GM10266 (cell line): ENCODE data around the gene TMEM18.

Experiments
- DNase-seq: peaks from one replicate; pipeline ENCODE4 v3.0.0; 2012; ENCODE audit errors: extremely low spot score
- TF ChIP-seq, protein P1 (sequence below): IDR thresholded peaks from 2 replicates; pipeline ENCODE4 v1.5.1; 2012; ENCODE audit warnings: mild to moderate bottlenecking, low read depth; ENCODE audit not compliant: control insufficient read depth, insufficient read depth; ENCODE audit errors: missing control alignments

TMEM18 gene

DNA sequence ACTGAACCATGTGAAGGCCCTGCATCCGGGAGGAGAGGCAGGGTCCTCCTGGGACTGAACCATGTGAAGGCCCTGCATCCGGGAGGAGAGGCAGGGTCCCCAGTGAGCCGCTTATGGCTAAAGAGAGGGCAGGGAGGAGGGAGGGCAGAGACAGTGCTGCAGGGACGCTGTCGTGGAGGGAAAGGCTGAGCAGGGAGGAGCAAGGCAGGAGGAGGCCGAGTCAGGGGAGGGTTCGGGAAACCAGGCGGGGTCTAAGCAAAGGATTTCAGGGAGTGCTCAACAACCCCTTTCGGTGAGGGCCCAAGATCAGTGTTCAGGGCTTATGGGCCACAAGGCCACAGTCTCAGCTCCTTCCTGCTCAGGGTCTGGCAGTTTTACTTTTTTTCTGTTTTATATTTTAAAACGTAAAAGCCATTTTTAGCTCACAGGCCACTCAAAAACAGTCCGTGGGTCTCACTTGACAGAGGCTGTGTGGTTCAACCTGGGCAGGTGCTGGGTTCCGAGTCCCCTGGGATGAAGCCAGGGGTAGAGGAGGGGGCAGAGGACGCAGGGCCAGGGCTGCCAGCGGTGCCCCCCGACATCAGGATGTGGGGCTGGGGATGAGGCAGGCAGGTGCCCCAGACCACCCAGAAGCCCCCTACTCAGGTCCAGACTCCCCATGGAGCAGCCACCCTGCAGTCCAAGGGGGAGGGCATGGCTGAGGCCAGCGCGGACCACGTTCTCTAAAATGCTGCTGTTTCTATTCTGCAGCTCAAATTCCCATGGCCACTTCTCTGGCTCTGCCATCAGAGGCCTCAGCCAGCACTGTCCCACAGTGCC is 5.2 kb downstream of the TMEM18 start:
- DNase-seq, result no peak
- TF ChIP-seq, protein P1, sequence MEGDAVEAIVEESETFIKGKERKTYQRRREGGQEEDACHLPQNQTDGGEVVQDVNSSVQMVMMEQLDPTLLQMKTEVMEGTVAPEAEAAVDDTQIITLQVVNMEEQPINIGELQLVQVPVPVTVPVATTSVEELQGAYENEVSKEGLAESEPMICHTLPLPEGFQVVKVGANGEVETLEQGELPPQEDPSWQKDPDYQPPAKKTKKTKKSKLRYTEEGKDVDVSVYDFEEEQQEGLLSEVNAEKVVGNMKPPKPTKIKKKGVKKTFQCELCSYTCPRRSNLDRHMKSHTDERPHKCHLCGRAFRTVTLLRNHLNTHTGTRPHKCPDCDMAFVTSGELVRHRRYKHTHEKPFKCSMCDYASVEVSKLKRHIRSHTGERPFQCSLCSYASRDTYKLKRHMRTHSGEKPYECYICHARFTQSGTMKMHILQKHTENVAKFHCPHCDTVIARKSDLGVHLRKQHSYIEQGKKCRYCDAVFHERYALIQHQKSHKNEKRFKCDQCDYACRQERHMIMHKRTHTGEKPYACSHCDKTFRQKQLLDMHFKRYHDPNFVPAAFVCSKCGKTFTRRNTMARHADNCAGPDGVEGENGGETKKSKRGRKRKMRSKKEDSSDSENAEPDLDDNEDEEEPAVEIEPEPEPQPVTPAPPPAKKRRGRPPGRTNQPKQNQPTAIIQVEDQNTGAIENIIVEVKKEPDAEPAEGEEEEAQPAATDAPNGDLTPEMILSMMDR, result no peak

DNA sequence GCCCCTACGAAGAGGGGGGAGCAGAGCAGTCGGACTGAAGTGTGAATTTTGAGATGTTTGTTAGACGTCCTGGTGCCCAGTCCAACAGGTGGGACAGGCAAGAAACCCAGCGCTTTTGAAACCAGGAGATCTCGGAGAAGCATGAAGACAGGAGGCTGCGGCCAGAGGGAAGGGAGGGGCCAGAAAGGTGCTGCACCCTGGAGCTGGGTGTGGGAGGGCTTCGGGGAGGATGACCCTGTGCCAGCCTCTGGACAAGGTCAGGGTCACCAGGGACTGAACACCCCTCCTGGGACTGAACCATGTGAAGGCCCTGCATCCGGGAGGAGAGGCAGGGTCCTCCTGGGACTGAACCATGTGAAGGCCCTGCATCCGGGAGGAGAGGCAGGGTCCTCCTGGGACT is 6.1 kb downstream of the TMEM18 start:
- no peak for DNase-seq

DNA sequence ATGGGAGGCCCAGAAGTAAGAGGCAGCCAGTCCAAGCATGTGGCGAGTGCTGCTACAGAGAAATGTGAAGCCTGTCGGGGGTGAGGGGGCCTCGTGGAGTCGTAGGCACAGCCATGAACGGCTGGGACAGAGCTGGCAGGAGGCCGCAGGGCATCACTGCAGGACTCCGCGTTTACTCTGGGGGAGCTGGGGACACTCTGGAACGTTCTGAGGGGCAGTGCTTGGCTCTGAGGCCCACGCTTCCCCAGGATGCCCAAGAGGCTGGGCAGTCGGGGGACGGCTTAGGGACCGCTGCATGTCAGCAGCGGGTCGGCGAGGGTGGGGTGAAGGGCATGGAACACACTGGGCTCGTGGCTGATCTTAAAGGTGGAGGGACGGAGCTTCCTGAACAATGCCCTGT is 6.6 kb downstream of the TMEM18 start:
- TF ChIP-seq, protein P1, result no peak
- no peak for DNase-seq

More for the DNA sequence above, 6.1 kb downstream of the TMEM18 start:
- TF ChIP-seq, protein P1, result no peak

DNA sequence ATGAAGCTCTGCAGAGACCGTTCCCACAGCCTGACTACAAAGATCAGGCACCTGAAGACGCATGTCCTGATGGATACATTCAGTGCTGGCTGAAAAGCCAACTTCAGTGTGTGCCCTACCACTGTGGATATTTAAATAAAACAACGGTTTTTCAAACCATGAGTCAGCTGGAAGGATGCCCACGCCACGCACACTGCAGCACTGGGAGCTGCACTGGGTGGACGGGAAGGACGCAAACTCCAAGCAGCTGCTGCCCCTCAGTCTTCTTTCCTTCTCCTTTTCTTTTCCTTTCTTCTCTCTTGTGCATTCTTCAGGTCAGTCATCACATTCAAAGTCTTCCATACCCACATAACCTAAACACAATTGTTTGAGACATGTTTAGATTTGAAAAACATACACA is 7.9 kb downstream of the TMEM18 start:
- no peak for DNase-seq
- TF ChIP-seq, protein P1, result no peak

DNA sequence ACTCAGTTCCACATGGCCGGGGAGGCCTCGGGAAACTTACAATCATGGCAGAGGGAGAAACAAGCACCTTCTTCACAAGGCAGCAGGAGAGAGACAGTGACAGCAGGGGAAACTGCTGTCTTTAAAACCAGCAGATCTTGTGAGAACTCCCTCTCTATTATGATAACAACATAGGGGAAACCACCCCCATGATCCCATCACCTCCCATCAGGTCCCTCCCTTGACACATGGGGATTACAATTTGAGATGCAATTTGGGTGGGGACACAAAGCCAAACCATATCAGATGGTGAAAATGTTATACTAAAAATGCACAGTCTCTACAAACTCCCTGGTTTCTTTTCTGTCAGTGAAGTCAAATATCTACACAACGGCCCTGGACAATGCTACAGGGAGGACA is 9.2 kb downstream of the TMEM18 start:
- DNase-seq, result no peak
- TF ChIP-seq, protein P1, result no peak

DNA sequence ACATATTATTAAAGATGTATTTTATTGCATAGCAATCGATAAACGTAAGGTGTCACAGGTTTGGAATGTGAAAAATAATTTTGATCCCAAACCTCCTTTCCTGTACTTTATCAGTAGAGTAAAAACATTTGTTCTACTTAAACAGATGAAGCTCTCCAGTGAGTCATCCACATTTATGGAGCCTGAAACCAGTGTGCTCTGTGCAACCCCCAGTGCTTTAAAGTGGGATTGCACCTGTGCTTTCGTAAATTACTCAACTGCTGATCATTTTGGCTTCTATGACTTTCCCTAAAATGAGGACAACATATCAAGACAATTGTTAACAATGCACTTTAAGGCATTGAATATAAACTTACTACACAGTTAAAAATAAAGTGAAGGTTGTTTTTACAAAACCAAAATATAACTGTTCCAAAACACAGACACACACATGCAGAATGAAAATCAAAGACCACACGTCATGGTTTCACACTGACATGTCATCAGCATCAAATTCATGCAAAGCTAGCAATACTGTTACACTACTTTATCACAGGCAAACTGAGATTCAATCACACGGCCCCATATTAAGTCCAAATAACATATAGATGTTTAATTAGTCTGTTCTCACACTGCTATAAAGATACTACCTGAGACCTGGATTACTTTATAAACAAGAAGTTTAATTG is 9.7 kb downstream of the TMEM18 start:
- no peak for DNase-seq
- TF ChIP-seq, protein P1, result no peak

DNA sequence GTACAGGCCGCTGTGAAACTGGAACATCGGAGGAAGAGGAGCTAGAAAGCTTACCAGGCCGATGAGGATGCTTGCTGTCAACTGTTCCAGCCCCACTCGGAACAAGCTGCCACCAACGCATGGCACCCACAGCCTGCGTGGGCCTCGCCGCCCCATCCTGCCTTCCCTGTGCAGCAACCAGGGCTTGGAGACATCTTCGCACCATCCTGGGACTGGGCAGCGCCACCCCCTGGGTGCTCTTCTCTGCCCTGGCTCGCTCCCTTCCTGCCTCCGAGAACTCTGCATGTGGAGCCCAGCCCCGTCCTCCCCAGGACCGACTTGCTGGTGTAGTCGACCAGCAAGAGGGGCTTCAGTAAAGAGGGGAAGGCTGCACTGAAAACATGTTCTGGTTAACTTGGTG is 10.8 kb downstream of the TMEM18 start:
- no peak for DNase-seq
- TF ChIP-seq, protein P1, result no peak
